Activated CD8-positive, alpha-beta memory T cell treated with anti-CD3 and anti-CD28 coated beads for 24 hours (primary cell): ENCODE results near the gene MAB21L4.

Source experiments
- DNase-seq: peaks from one replicate; pipeline ENCODE4 v3.0.0-alpha.2; 2020

Gene MAB21L4

GRCh38 chr2:240876475-240877251 lies 19.3 kb downstream of the MAB21L4 start:
- DNase-seq, result no peak

- DNase-seq, result no peak
Measured at GRCh38 chr2:240876035-240876474, 19.9 kb downstream of the MAB21L4 start.

DNA sequence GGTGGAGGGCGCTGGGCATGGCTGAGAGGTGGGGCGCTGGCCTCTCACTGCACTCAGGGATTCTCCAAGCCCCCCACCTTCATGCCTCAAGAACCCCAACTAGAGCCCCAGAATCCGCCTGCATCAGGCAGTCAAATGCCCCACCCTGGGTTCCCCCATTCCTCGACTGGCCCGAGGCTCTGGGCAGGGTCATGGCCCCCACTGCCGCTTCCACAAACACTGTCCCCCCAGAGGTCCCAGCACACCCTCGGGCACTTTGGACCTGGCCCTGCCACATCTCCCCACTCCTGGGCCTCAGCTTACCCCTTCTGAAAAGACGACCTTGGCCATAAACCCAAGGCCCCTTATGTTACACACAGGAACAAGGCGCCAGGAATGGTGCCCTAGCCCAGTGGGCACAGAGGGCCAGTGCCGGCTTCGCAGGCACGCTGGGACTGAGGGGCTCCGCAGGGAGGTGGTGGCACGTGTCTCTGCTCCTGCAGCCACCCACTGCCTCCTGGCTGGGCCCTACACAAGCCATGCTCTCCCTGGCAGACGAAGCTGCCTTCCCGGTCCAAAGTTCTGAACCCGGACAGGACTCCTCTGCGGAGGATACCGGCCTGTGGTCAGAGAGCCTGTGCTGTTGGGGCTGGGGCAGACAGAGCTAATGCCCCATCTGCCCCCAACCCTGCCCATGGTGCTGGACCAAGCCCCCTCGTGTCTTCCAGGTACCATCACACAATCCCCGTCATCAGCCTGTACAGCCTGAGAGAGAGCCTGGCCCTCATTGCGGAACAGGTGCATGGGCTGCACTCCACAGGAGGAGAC lies 20.5 kb downstream of the MAB21L4 start:
- no peak for DNase-seq

DNA sequence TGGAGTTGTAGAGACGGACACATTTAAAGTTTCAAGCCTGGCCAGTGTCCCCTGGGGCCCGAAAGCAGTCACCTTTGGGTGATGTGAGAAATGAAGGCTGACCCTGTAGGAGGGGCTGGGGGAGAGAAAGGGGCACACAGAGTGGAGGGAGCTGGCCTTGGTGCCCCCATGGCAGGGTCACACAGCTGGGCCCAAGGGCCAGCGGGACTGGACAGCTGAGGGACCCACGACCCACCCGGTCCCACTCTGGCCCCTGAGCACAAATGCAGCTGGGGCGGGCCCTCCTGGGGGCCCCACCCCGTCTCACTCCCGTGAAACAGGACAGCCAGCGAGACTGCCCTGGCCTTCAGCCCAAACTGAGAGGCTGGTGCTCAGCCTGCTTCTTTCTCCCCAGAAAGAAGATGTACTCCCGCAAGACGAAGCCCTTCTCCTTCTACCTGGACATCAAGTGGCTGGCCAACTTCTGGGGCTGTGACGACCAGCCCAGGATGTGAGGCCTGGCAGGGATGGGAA lies 21.2 kb downstream of the MAB21L4 start:
- no peak for DNase-seq

- DNase-seq, result no peak
Measured at GRCh38 chr2:240873805-240874714, 21.9 kb downstream of the MAB21L4 start.

- no peak for DNase-seq
Measured at GRCh38 chr2:240873098-240873788, 22.7 kb downstream of the MAB21L4 start.

DNA sequence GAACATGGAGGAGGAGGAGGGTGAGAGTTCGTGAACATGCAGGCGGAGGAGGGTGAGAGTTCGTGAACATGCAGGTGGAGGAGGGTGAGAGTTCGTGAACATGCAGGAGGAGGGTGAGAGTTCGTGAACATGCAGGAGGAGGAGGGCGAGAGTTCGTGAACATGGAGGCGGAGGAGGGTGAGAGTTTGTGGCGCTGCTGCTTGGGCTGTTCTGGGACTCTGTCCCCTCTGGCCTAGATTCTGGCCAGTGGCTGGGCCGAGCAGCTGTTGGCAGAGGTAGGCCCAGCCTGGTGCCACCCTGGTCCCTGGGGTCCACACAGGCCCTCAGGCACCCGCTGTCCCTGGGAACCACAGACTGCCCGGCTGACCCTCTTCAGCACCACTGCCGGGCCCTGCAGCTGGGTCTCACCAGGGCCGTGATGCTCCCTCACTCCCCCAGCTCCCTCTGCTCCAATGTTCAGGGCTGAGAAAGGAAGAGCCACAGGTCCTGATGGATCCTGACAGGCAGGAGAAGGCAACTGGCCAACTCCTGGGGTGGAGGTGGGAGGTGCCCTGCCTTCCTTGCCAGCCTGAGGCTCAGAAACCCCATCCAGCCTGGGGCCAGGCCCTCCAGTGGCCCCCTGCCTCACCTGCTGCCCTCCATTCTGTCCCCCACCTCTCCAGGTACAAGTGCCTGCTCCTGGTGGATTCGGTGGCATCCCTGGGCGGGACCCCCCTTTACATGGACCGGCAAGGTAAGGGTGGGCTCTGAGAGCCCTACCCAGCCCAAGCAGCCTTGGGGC lies 23.4 kb downstream of the MAB21L4 start:
- DNase-seq, result no peak

- no peak for DNase-seq
Measured at GRCh38 chr2:240871071-240871958, 24.6 kb downstream of the MAB21L4 start.

DNA sequence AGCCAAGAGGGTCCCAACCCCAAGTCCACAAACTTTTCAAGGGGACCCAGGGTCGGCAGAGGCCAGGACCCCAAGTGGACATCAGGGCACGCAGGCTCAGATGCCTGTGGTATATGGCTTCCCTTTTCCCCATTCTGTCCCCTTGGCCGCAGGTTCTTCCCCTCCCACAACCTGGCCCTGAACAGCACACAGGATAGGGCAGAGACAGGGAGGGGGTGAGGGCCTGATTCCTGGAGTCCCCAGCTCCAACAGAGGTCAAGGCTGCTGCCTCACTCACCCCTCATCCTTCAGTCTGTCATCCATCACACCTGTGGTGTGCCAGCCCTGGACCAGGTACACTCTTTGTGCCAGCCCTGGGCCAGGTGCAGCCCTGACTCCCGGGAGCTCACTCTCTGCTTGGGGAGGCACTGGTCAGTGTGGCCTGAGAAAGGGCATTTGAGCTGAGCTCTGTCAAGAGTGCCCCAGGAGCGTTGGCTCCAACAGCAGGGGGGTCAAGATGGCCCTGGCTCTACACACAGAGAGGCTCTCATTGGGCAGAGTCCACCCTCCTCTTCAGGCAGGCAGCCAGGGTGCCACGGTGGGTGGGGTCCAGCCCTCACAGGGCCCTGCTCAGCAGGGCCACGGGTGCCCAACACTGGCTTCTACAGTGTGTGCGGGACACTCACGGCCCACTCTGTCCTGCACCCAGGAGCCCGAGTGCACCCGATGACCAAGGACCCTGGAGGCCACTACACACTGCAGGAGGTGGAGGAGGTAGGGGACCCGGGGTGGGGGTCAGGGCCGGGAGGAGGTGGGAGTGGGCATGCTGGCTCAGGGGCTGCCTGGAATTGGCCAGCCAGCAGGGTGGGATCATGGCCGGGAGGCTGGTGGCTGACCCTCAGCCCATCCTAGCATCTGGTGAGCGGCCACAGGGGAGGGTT lies 25.7 kb downstream of the MAB21L4 start:
- no peak for DNase-seq

GRCh38 chr2:240869109-240869955 lies 26.6 kb downstream of the MAB21L4 start:
- DNase-seq, result no peak

- no peak for DNase-seq
Measured at GRCh38 chr2:240868286-240869108, 27.5 kb downstream of the MAB21L4 start, which contains the start of gene AGXT. Gene AGXT (plus strand): TSS chr2:240868824. CDS start chr2:240868866, 42 bp downstream.

- DNase-seq, result no peak
Measured at GRCh38 chr2:240865391-240865790, 30.6 kb downstream of the MAB21L4 start.

- no peak for DNase-seq
Measured at GRCh38 chr2:240864475-240864874, 31.5 kb downstream of the MAB21L4 start.

DNA sequence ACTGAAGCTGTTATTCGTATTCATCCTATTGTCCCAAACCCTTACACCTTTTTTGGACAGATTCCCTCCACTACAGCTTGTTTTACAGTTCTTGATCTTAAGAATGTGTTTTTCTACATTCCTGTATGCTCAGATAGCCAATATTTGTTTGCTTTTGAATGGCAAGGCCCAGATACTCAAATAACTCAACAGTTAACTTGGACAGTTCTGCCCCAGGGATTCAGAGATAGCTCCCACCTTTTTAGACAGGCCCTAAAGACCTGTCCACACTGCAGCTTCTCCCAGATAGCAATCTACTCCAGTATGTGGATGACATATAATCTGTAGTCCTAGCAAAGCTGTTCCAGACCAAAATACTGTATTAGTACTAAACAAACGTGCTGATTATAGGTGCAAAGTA lies 34.4 kb downstream of the MAB21L4 start:
- no peak for DNase-seq

GRCh38 chr2:240858871-240859270 lies 37.1 kb downstream of the MAB21L4 start:
- DNase-seq, result no peak

DNA sequence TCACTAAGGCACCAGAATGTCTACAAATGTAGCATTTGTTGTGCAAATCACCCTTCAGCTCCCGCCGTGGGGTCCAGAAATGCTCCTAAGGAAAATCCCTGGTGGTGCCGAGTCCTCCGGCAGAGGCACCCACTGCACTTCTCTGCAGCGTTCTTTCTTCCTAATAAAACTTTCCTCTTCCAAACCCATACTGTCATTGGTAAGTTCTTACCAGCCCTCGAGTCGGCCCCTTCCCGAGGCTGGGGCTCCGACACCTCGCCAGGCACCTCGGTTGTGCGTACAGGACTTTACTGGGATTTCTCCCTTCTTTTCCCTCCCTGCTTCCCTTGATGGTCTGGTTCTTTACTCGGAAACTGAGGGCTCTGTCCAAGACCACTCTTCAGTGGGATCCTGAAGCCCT lies 37.6 kb downstream of the MAB21L4 start:
- DNase-seq, result no peak
